Thymus (tissue), 11 donors: ENCODE measurements around the gene TUSC2. TPM values are rescaled to one million over a fixed set of nuclear protein-coding genes. Genes with fewer than 3 reads are reported as not detected.

Experiments used
- DNase-seq, 9 donors: peaks; one replicate each; pipeline ENCODE4 v3.0.0-alpha.2; 2013; ENCODE audit warnings: low spot score in 9 of 9, low read depth in 6 of 9, missing footprints in 1 of 9
- H3K27ac ChIP-seq, 2 donors: one replicate each; pipeline ENCODE4 v1.5.1; 2013; ENCODE audit warnings: control low read depth in 1 of 2, low read depth in 1 of 2, low read length in 1 of 2, mild to moderate bottlenecking in 1 of 2, moderate library complexity in 1 of 2
- H3K27me3 ChIP-seq, 2 donors: one replicate each; pipeline ENCODE4 v1.5.1; 2013; ENCODE audit warnings: low read length in 1 of 2; ENCODE audit not compliant: control insufficient read depth in 2 of 2, insufficient read depth in 1 of 2
- H3K36me3 ChIP-seq, 2 donors: one replicate each; pipeline ENCODE4 v1.5.1; 2013; ENCODE audit warnings: low read length in 1 of 2, mild to moderate bottlenecking in 1 of 2, moderate library complexity in 1 of 2; ENCODE audit not compliant: control insufficient read depth in 2 of 2, insufficient read depth in 2 of 2
- H3K4me1 ChIP-seq, 2 donors: one replicate each; pipeline ENCODE4 v1.5.1; 2013; ENCODE audit warnings: low read length in 2 of 2; ENCODE audit not compliant: control insufficient read depth in 2 of 2, insufficient read depth in 2 of 2
- H3K4me3 ChIP-seq, 2 donors: one replicate each; pipeline ENCODE4 v1.5.1; 2013; ENCODE audit warnings: low read length in 2 of 2, control low read depth in 1 of 2, mild to moderate bottlenecking in 1 of 2
- H3K9me3 ChIP-seq, 2 donors: one replicate each; pipeline ENCODE4 v1.5.1; 2013; ENCODE audit warnings: low read length in 1 of 2, mild to moderate bottlenecking in 1 of 2; ENCODE audit not compliant: control insufficient read depth in 2 of 2, insufficient read depth in 1 of 2
- WGBS: extraction: QIAGEN DNeasy Blood & Tissue Kit; methylation state at CpG from one replicate; pipeline ENCODE4 v1.1.7; 2013; 5-methylcytosine and 5-hydroxymethylcytosine counted together
- polyA plus RNA-seq: library from polyadenylated mRNA; stranded (reverse); fragments of 200-250 nt; gene quantifications from one replicate; pipeline ENCODE4 v1.2.3, GENCODE V29; 2013
- total RNA-seq: library from RNA; stranded (reverse); fragments of 120-200 nt; gene quantifications from one replicate; pipeline ENCODE4 v1.2.4, GENCODE V29; 2013
- donor health status: healthy.

Gene TUSC2
- total and polyA plus RNA-seq, 2 donors = 23.6 to 27.5 TPM

DNA sequence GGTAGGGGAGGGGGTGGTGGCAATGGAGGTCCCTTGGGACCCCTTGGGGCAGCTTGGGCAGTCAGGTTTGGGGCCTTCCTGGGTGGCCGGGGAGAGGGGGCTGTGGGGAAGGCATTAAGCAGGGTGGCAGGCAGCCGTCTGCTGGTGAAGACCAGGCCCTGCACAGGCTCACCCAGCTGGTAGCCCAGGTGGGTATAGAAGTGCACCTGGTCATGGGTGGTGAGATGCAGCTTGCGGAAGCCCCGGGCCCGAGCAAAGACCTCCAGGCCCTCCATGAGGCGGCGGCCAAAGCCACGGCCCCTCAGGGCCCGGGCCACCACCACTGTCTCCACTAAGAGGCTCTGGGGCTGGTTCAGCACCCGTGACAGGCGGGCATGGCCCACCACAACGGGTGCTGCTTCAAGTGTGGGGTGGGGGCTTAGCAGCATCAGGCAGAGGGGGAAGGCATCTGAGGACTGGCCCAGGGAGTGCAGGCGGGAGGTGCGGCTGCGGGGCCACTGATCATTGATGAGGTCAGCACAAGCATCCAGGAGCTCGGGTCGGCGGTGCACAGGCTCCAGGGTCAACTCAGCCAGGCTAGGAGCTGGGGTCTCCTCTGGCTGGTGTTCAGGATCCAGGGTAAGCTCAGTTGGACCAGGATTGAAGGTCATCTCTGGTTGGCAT is 31.2 kb downstream of the TUSC2 start:
- Histone ChIP-seq H3K9me3 (no peaks in the 10 kb centered on the region), H3K4me3 (no peak overlapping the region), H3K4me1 (peaks cover 12 to 33% of the 10 kb centered on the region in 2 donors), H3K27ac (no peak overlapping the region), H3K27me3 (no peaks in the 10 kb centered on the region), H3K36me3 (no peaks in the 10 kb centered on the region)
- 98% methylated on average over 18 of the region's 18 CpGs for WGBS
- no peak for DNase-seq

DNA sequence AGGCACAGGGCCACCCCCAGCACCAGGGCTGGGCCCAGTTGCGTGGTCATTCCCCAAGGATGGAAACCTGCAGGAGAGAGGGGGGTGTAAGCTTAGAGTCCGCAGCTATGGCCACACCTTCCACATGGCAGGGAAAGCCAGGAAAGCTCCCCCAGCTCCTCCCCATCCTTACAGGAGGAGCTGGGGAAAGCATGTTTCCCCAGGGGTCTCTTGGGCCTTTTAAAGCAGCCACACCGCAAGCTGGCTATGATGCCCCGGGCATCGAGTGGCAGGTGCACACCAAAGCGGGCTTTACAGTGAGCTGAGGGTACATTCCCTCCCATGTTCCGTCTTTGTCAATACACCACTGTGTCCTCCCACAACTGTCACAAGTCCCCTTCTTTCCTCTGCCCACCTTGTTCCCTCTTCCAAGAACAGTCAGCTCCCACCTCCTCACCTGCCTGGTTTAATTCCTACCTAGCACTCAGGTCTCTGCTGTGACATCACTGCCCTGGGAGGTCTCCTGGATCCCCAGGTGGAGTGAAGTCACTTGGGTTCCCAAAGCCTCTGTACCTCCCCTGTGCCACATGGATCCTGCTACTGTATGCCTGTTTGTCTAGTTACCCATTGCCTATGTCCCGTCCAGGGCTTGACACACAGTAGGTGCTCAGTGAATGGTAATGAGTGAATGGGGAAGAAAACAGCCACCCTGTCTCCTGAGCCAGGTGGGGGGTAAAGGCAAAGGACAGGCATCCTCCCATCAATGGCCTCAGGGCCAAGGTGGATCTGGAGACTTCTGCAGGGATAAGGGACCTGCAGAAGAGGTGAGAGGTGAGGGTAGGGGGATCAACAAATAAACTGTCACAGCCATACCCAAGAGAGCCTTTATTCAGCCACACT is 32.2 kb downstream of the TUSC2 start:
- Histone ChIP-seq H3K4me3 (no peak overlapping the region), H3K27me3 (no peaks in the 10 kb centered on the region), H3K4me1 (peaks cover 19 to 43% of the 10 kb centered on the region in 2 donors), H3K27ac (no peak overlapping the region), H3K9me3 (no peaks in the 10 kb centered on the region), H3K36me3 (no peaks in the 10 kb centered on the region)
- no peak for DNase-seq
- 96% methylated on average over 8 of the region's 8 CpGs for WGBS

DNA sequence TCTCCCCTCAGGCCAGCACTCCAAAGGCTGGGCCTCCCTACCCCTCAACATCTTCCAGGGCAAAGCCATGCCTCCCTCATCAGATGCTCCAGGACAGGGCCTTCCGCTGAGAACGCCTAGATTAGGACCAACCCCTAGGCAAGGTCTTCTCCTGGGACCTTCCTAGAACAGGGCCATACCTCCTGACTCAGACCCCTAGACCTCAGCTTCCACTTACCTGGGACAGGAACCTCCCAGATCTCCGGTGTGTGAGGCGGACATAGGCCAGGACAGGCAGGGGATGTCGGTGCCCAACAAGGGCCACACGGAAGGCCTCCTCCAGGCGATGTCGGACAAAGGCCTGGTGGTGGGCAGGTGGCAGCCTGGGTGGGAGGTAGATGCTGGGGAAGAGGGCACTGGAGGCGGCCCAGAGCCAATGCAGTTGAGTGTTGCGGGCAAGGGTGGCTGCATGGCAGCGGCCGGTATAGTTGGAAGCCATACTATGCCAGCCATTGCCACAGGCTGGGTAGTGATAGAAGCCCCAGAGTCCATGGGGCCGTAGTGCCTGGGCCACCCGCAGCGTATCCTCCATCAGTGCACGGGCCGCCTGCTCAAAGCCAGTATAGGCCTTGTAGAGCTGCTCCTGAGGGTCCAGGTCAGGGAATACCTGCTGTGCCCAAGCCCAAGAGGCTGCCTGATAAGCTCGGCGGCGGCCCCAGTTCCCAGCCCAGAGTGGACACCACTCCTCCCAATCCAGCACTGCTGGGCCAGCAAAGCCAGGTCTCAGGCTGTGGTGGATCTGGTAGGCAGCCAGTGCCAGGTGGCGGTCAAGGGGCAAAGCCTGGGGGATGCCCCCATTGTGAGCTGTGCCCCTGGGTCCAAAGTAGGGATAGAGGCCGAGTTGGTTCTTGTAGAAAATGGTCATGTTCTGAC is 33.3 kb downstream of the TUSC2 start:
- no peak for DNase-seq
- H3K9me3 ChIP-seq = no peaks in the 10 kb centered on the region
- peaks cover 15 to 34% of the 10 kb centered on the region in 2 donors for H3K4me1 ChIP-seq
- H3K27me3 ChIP-seq = no peaks in the 10 kb centered on the region
- no peak overlapping the region for H3K4me3 ChIP-seq
- H3K27ac ChIP-seq = no peak overlapping the region
- 98% methylated on average over 22 of the region's 22 CpGs for WGBS
- H3K36me3 ChIP-seq = peaks cover 3 to 7% of the 10 kb centered on the region in 2 donors

DNA sequence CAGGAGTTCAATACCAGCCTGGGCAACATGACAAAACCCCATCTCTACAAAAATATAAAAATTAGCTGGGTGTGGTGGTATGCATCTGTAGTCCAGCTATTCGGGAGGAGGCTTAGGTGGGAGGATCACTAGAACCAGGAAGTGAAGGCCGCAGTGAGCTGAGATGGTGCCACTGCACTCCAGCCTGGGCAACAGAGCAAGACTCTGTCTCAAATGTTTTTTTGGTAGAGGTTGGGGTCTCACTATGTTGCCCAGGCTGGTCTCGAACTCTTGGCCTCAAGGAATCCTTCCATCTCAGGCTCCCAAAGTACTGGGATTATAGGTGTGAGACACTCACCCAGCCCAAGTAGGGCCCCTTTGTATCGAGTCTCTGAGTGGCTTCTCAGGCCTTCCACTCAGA is 33.9 kb downstream of the TUSC2 start:
- no peak for DNase-seq
- no peak overlapping the region for H3K27ac ChIP-seq
- no peaks in the 10 kb centered on the region for H3K9me3 ChIP-seq
- peaks cover 14 to 31% of the 10 kb centered on the region in 2 donors for H3K4me1 ChIP-seq
- no peak overlapping the region for H3K4me3 ChIP-seq
- H3K36me3 ChIP-seq = peaks cover 9 to 13% of the 10 kb centered on the region in 2 donors
- WGBS = 97% methylated on average over 4 of the region's 4 CpGs
- no peaks in the 10 kb centered on the region for H3K27me3 ChIP-seq

GRCh38 chr3:50293079-50293801 is 34.8 kb downstream of the TUSC2 start:
- 89% methylated on average over 12 of the region's 12 CpGs for WGBS
- peak overlapping the region; percentile 62 to 64 for H3K27ac ChIP-seq
- DNase-seq = no peak
- no peak overlapping the region for H3K4me3 ChIP-seq
- H3K36me3 ChIP-seq = peaks cover 18 to 22% of the 10 kb centered on the region in 2 donors
- H3K4me1 ChIP-seq = peaks cover 9 to 23% of the 10 kb centered on the region in 2 donors
- H3K27me3 ChIP-seq = no peaks in the 10 kb centered on the region
- no peaks in the 10 kb centered on the region for H3K9me3 ChIP-seq

DNA sequence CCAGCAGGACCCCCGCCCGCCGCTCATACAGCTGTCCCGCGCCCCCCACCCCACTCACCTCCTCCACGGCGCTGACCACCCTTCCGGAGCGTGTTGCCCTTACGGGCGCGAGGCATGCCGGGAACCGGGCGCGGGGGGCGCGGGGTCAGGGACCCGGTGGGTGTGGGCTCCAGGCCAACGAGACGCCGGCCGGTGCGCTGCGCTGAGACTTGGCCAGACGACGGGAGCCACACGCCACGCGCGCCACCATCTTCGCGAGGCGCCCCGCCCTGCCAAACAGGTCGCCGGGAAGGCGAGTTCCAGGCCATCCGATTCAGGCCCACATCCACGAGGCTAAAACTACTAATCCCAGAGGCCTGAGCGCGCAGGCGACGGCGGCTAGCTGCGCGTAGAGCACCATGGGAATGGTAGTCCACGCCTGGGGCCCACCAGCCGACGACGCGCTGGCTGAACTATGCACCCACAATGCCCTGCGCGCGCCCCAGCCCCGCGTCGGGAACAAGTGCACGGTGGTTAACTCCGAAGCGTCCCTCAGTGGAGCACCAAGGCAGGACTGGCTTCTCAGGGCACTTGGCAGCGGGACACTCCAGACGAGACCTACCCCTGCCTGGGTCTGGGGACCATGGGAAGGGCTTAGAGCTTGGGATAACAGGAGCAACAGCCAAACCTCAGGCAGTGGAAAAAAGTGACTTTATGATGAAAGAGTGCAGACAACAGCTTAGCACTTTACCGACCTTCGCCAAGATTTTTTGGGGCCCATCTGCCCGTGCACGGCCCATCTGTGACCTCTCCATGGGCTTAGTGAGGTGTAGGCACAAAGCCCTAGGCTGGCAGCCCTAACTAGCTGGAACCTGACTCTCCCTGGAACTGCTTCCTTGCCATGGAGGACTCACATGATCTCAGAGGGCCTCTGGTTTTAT is 35.6 kb downstream of the TUSC2 start, which contains the start of gene IFRD2:
Gene IFRD2, minus strand, starts transcription at position 271 of the 920 bp plus-strand sequence. Its CDS starts 155 bp downstream, at position 116.
- DNase-seq = peak; percentile 82 to 98 (median 94)
- H3K27me3 ChIP-seq = no peaks in the 10 kb centered on the region
- H3K27ac ChIP-seq = peak within 1 kb of the TSS; percentile 64 to 72
- H3K36me3 ChIP-seq = peaks cover 26 to 30% of the 10 kb centered on the region in 2 donors
- H3K4me3 ChIP-seq = peak within 1 kb of the TSS; percentile 78
- no peaks in the 10 kb centered on the region for H3K9me3 ChIP-seq
- peaks cover 7 to 19% of the 10 kb centered on the region in 2 donors for H3K4me1 ChIP-seq
- WGBS = 2% methylated on average over 67 of the region's 67 CpGs

DNA sequence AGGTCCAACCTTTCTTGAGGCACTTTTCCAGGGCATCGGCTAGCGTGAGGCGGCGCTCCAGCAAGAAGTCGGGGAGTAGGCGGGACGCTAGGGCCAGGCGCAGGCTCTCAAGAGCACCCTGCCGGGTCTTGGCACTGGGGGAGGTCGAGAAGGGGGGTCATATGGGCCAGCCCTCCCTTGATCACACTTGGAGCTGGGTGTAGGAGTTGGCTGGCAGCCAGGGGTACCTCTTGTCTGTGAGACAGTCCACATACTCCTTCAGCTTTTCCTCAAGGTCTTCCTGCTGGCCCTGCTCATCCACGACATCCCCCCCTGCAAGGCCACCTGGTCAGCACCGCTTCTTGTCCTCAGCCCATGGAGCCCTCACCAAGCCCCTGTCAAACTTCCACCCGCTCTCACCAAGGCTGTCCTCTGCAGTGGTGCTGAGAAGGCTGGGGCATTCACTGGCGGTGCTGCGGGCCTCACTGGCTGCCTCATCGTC is 37.8 kb downstream of the TUSC2 start:
- no peak overlapping the region for H3K4me3 ChIP-seq
- no peaks in the 10 kb centered on the region for H3K9me3 ChIP-seq
- no peaks in the 10 kb centered on the region for H3K27me3 ChIP-seq
- 97% methylated on average over 16 of the region's 16 CpGs for WGBS
- peaks cover 37 to 42% of the 10 kb centered on the region in 2 donors for H3K36me3 ChIP-seq
- DNase-seq = no peak
- no peak overlapping the region for H3K27ac ChIP-seq
- peaks cover 7 to 19% of the 10 kb centered on the region in 2 donors for H3K4me1 ChIP-seq
